WTC11 (cell line): ENCODE results near the gene GALNTL6.

ENCODE experiments used
- CTCF ChIP-seq: fragments of 200-600 bp; IDR thresholded peaks from 2 replicates; pipeline ENCODE4 v1.8.0; 2022; ENCODE audit warnings: antibody characterized with exemption
- E2F1 ChIP-seq: sonication (generic); formaldehyde crosslinking; IDR thresholded peaks from 2 replicates; pipeline ENCODE4 v1.8.0; 2022; ENCODE audit warnings: mild to moderate bottlenecking, missing genetic modification reagents
- PREB ChIP-seq: sonication (generic); formaldehyde crosslinking; IDR thresholded peaks from 2 replicates; pipeline ENCODE4 v1.8.1; 2022; ENCODE audit warnings: mild to moderate bottlenecking, missing genetic modification reagents, moderate library complexity, borderline replicate concordance
- STAT6 ChIP-seq: sonication (generic); formaldehyde crosslinking; conservative IDR thresholded peaks from 2 replicates; pipeline ENCODE4 v1.8.1; 2023; ENCODE audit warnings: mild to moderate bottlenecking, low read depth, missing genetic modification reagents, moderate library complexity
- USF1 ChIP-seq: sonication (generic); formaldehyde crosslinking; IDR thresholded peaks from 2 replicates; pipeline ENCODE4 v1.8.0; 2022; ENCODE audit warnings: mild to moderate bottlenecking, missing genetic modification reagents

GRCh38 chr4:171794528-171794927 lies 18.7 kb upstream of the GALNTL6 start:
- TF ChIP-seq PREB (CRISPR knock-in tag) (no peak), USF1 (no peak), STAT6 (CRISPR knock-in tag) (no peak), CTCF (no peak), E2F1 (CRISPR knock-in tag) (no peak)
